Stimulated activated CD4-positive, alpha-beta T cell treated with anti-CD3 and anti-CD28 coated beads, TNF-alpha, amount 100 ng/mL, for 1 hour (primary cell): ENCODE data around the gene HEXA.

Experiments used
- DNase-seq, 3 donors: peaks; one replicate each; pipeline ENCODE4 v3.0.0-alpha.2; 2020; ENCODE audit warnings: low read depth in 3 of 3, low spot score in 1 of 3

HEXA gene

DNA sequence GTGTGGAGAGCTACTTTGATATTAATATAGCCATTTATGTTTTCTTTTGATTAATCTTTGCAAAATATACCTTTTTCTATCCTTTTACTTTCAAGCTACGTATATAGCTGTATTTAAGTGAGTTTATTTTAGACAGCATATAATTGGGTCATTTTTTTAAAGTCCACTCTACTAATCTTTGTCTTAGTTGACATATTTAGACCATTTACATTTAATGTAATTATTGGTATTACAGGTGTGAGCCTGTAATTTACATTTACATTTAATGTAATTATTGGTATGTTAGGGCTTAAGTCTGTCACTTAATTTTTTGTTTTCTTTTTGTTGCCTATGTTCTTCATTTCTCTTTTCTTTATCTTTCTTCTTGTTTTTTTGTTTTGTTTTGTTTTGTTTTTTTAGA lies 52.1 kb downstream of the HEXA start:
- DNase-seq: no peak

GRCh38 chr15:72319985-72320671 lies 55.7 kb downstream of the HEXA start, which contains the start of gene CELF6:
CELF6 (minus strand) TSS chr15:72320157; CDS start chr15:72319874, 283 bp downstream.
- peak; percentile 28 to 43 (median 33) for DNase-seq

GRCh38 chr15:72319360-72319984 lies 56.3 kb downstream of the HEXA start:
- peak in 1 of 3 donors; percentile 19 for DNase-seq

DNA sequence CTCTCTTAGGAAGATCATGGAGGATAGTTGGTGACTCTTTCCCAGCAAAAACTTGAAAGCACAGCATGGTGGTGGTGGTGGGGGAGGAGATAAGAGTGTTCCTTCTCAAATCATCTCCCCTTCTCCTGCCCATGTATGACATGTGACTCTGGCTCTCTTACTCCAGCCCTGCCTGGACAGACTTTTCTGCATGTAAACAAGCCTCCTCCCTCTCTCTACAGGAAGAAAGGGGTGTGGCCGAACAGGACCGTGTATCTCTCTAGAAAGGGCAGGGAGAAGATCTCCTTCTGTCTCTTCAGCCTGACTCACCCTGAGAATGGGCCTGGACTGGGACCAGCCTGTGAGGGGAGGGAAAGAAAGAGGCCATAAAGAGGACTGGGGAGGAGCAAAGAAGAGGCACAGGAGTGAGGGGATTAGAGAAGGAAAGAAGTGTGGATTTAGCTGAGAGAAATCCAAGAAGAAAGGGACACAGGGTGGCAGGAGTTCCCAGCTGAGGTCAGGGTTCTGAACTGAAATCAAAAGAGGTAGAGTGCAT lies 57.3 kb downstream of the HEXA start:
- no peak for DNase-seq

GRCh38 chr15:72315706-72316370 lies 60.0 kb downstream of the HEXA start:
- DNase-seq: no peak

DNA sequence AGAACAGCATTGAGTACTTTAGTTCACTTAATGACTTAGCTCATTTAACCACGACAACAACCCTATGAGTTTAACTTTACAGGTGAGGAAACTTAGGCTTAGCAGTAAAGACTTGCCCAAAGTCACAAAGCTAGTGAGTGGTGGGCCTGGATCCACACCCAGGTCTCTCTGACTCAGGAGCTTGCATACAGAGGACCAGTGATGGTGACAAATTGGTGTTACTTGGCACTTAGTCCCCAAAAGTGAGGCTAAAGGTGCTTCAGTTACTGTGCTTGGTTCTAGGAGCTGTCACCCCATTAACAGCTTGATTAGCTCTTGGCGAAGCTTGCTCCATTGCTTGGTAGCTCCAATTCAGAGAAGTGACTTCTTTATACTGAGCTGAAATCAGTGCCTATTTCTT lies 61.9 kb downstream of the HEXA start:
- no peak for DNase-seq

GRCh38 chr15:72313448-72313840 lies 62.4 kb downstream of the HEXA start:
- no peak for DNase-seq

DNA sequence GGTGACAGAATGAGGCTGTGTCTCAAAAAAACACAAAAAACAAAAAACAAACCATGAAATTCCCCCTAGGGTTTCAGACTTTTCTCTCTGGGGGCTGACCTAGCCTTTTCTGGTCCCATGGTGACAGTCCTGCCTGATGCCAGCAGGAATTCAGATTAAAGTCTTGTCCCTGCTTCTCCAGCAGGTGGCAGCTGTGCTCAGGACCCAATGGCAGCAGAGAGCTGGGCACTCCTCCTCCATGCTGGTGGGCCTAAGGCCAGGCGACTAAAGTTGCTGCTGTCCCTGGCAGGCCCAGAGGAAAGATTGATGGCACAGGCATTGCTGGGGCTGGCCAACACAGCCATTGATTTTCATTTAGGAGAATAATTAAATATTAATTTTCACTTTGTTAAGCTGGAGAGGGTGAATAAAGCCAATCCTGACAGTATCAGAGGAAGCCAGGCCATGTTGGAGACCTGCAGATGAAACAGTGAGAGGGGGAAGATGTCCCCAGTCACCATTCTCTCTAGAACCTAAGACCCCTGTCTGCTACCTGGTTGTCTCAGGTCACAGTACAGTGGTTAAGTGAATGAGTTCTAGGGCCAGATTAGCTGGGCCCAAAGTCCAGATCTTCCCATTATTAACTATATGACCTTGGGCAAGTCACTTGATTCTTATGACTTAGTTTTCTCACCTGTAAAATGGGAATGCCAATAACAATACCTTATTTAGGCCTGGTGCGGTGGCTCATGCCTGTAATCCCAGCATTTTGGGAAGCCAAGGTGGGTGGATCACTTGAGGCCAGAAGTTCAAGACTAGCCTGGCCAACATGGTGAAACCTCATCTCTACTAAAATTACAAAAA lies 63.0 kb downstream of the HEXA start:
- peak; percentile 5 to 38 (median 18) for DNase-seq

DNA sequence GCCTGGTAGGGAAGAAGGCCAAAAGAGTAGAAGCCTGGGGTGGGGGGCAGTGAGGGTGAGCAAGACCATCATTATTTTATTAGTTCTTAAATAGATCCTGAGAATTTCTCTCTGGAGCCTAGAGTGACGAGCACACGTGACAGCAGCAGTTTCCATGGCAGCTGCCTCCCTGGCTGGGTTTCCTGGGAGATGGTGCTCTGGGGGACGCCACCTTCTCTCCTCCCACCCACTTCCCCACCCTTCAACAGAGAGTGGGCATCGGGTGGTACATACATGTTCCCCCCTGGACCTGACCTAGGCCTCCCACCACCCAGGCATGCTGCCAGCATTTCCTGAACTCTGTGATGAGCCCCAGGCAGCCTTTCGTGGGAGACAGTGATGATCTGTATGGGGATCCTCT lies 68.8 kb downstream of the HEXA start:
- no peak for DNase-seq

GRCh38 chr15:72306211-72306785 lies 69.5 kb downstream of the HEXA start:
- DNase-seq: peak in 1 of 3 donors; percentile 6

GRCh38 chr15:72304596-72304995 lies 71.2 kb downstream of the HEXA start:
- DNase-seq: no peak

GRCh38 chr15:72302955-72303354 lies 72.9 kb downstream of the HEXA start:
- DNase-seq: no peak
